ENCODE measurements around the gene MPP2. TPM values are rescaled to one million over a fixed set of nuclear protein-coding genes. Genes with fewer than 3 reads are reported as not detected.

Gene MPP2
- total and polyA plus RNA-seq, 2 experiments from 2014 or later: 23.4 to 25.4 TPM

DNA sequence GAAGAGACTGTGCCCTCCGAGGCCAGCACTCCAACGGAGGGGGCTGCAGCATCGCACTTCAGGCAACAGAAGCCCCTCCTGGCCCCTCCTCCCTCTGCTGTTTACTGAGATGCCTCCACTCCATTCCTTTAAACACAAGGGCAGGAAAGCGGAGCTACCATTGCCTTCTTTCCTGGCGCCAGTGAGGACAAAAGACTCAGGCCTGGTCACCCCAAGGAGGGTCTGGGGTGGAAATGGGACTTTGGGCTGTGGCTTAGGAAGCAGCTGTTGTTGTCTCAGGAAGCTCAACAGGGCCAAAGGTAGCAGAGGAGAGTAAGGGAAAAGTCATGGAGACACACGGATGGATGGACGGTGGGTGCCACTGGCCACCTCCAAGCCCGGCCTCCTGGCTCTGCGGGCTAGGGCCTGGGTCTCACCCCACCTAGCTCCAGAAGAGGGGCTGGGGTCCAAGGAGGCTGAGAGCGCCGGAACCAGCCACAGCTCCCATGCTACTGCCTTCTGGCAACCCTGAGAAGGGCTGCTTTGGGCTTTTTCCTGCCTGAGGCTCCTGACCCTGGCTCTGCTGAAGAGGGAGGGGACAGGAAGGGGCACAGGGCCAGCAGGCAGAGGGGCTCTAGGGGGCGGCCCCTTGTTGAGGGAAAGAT is 49.3 kb downstream of the MPP2 start:
- TF ChIP-seq, protein P1, sequence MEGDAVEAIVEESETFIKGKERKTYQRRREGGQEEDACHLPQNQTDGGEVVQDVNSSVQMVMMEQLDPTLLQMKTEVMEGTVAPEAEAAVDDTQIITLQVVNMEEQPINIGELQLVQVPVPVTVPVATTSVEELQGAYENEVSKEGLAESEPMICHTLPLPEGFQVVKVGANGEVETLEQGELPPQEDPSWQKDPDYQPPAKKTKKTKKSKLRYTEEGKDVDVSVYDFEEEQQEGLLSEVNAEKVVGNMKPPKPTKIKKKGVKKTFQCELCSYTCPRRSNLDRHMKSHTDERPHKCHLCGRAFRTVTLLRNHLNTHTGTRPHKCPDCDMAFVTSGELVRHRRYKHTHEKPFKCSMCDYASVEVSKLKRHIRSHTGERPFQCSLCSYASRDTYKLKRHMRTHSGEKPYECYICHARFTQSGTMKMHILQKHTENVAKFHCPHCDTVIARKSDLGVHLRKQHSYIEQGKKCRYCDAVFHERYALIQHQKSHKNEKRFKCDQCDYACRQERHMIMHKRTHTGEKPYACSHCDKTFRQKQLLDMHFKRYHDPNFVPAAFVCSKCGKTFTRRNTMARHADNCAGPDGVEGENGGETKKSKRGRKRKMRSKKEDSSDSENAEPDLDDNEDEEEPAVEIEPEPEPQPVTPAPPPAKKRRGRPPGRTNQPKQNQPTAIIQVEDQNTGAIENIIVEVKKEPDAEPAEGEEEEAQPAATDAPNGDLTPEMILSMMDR (IDR thresholded peaks at IDR 0.05; ENCODE audit: low read depth, low read length): no peak
- Histone ChIP-seq H3K27ac (no peak overlapping the region), H3K36me3 (no peaks in the 10 kb centered on the region), H3K27me3 (no peaks in the 10 kb centered on the region), H3K9me3 (ENCODE audit: low read depth) (no peaks in the 10 kb centered on the region), H3K4me1 (ENCODE audit: low read depth) (no peaks in the 10 kb centered on the region), H3K4me3 (no peak overlapping the region)
- no peak for DNase-seq (ENCODE audit: low read depth in 1 of 2, low spot score in 1 of 2)

GRCh38 chr17:43857141-43857540 is 50.2 kb downstream of the MPP2 start:
- H3K36me3 ChIP-seq: no peaks in the 10 kb centered on the region
- no peak overlapping the region for H3K27ac ChIP-seq
- H3K4me1 ChIP-seq (ENCODE audit: low read depth): no peaks in the 10 kb centered on the region
- no peak for DNase-seq (ENCODE audit: low read depth in 1 of 2, low spot score in 1 of 2)
- no peaks in the 10 kb centered on the region for H3K27me3 ChIP-seq
- TF ChIP-seq, protein P1 (IDR thresholded peaks at IDR 0.05; ENCODE audit: low read depth, low read length): no peak
- H3K9me3 ChIP-seq (ENCODE audit: low read depth): no peaks in the 10 kb centered on the region
- no peak overlapping the region for H3K4me3 ChIP-seq

DNA sequence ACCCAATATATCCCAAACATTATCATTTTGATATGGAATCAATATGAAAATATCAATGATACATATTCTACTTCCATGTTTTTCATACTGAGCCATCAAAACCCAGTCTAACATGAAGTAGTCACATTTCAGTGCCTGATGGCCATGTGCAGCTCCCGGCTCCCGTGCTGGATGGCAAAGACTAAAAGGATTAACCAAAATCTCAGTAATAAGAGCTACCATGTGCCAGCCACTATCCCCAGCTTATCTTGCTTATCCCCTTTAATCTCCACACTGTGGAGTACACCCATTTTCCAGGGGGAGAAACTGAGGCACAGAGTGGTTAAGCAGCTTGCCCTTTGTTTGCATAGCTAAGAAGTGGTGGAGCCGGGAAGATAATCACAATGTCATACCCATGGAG is 51.2 kb downstream of the MPP2 start:
- TF ChIP-seq, protein P1 (IDR thresholded peaks at IDR 0.05; ENCODE audit: low read depth, low read length): no peak
- H3K36me3 ChIP-seq: no peaks in the 10 kb centered on the region

DNA sequence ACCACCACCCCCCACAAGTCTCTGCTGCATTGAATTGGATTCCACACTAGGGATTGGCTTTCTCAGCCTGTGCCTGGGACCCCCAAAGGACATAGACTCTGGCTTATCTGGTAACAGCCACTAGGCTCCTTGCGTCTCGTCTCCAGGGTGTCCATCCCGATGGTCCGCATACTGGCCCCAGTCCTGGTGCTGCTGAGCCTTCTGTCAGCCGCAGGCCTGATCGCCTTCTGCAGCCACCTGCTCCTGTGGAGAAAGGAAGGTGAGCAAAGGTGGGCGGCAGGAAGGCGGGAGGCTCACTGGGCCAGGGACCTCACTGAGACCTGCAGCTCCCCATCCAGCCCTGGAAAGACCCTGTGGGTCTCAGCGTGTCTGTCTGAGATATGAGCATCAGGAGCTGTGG is 52.3 kb downstream of the MPP2 start:
- no peaks in the 10 kb centered on the region for H3K27me3 ChIP-seq
- no peak for DNase-seq (ENCODE audit: low read depth in 1 of 2, low spot score in 1 of 2)
- no peaks in the 10 kb centered on the region for H3K9me3 ChIP-seq (ENCODE audit: low read depth)
- no peak overlapping the region for H3K4me3 ChIP-seq
- TF ChIP-seq, protein P1 (IDR thresholded peaks at IDR 0.05; ENCODE audit: low read depth, low read length): no peak
- no peak overlapping the region for H3K27ac ChIP-seq
- no peaks in the 10 kb centered on the region for H3K4me1 ChIP-seq (ENCODE audit: low read depth)
- H3K36me3 ChIP-seq: no peaks in the 10 kb centered on the region

More for the DNA sequence above, 51.2 kb downstream of the MPP2 start:
- Histone ChIP-seq H3K27ac (no peak overlapping the region), H3K9me3 (ENCODE audit: low read depth) (no peaks in the 10 kb centered on the region), H3K27me3 (no peaks in the 10 kb centered on the region), H3K4me1 (ENCODE audit: low read depth) (no peaks in the 10 kb centered on the region), H3K4me3 (no peak overlapping the region)
- no peak for DNase-seq (ENCODE audit: low read depth in 1 of 2, low spot score in 1 of 2)

DNA sequence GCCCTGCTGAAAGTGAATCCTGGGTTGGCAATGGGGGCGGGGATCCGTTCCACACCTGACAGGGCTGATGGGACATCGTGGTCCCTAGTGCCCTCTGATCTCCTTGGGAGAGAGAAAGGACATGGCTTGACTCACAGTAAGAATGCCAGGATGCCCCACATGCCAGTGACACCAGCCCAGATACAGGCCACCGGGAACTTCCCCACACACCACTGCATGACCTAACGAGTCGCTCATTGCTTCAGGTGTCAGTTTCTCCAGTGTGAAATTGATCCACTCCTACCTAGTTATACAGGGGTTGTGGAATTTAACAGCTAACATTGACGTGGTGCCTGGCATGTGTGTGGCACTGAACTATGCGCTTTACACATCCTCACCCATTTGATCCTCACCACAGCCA is 52.8 kb downstream of the MPP2 start:
- Histone ChIP-seq H3K27ac (no peak overlapping the region), H3K36me3 (no peaks in the 10 kb centered on the region), H3K4me1 (ENCODE audit: low read depth) (no peaks in the 10 kb centered on the region), H3K9me3 (ENCODE audit: low read depth) (no peaks in the 10 kb centered on the region), H3K27me3 (no peaks in the 10 kb centered on the region), H3K4me3 (no peak overlapping the region)
- TF ChIP-seq, protein P1 (IDR thresholded peaks at IDR 0.05; ENCODE audit: low read depth, low read length): no peak
- DNase-seq (ENCODE audit: low read depth in 1 of 2, low spot score in 1 of 2): no peak

Data from cardiac muscle cell (in vitro differentiated cells and primary cell).